ENCODE results near the gene HDAC4. TPM values are rescaled to one million over a fixed set of nuclear protein-coding genes. Genes with fewer than 3 reads are reported as not detected.
"Not testable (repeated sequence)": the region's sequence is repeated elsewhere in the genome, so short reads cannot be mapped to it uniquely, and the experiment has no call there.

HDAC4 gene
- polyA plus RNA-seq, 2 of the 4 experiments (the other 2 are of a cell fraction), result 8.6 to 10.4 TPM

DNA sequence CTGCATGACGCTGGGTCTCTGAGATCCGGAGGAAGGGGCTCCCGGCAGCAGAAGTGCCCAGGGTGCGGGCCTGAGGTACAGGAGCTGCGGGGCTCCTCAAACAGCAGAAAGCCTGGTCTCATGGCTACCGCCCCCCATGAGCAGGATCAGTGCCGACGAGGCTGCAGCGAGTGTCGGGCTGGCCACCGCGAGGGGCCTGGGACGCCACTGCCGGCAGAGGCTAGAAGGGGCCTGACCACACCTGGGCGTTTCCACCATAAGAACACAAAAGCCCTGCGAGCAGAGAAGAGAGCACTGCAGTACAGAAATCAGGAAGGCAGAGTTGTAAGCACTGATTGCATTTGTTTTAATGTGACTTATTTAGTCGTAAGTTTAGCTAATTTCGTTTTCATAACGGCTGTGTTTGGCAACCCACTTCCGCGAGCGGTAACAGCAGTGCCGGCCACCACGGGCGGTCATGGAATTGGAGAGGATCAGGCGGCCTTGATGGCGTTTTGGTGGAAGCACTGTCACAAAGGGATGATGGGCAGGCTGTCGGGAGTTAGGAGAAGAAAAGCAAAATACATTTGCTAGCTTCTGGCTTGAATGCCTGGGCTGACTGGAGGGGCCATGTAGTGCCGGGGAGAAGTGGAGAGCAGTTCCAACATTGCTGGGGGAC is 117.4 kb downstream of the HDAC4 start (continued):
- TF ChIP-seq, protein P1, sequence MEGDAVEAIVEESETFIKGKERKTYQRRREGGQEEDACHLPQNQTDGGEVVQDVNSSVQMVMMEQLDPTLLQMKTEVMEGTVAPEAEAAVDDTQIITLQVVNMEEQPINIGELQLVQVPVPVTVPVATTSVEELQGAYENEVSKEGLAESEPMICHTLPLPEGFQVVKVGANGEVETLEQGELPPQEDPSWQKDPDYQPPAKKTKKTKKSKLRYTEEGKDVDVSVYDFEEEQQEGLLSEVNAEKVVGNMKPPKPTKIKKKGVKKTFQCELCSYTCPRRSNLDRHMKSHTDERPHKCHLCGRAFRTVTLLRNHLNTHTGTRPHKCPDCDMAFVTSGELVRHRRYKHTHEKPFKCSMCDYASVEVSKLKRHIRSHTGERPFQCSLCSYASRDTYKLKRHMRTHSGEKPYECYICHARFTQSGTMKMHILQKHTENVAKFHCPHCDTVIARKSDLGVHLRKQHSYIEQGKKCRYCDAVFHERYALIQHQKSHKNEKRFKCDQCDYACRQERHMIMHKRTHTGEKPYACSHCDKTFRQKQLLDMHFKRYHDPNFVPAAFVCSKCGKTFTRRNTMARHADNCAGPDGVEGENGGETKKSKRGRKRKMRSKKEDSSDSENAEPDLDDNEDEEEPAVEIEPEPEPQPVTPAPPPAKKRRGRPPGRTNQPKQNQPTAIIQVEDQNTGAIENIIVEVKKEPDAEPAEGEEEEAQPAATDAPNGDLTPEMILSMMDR (IDR thresholded peaks at IDR 0.05), result no peak

DNA sequence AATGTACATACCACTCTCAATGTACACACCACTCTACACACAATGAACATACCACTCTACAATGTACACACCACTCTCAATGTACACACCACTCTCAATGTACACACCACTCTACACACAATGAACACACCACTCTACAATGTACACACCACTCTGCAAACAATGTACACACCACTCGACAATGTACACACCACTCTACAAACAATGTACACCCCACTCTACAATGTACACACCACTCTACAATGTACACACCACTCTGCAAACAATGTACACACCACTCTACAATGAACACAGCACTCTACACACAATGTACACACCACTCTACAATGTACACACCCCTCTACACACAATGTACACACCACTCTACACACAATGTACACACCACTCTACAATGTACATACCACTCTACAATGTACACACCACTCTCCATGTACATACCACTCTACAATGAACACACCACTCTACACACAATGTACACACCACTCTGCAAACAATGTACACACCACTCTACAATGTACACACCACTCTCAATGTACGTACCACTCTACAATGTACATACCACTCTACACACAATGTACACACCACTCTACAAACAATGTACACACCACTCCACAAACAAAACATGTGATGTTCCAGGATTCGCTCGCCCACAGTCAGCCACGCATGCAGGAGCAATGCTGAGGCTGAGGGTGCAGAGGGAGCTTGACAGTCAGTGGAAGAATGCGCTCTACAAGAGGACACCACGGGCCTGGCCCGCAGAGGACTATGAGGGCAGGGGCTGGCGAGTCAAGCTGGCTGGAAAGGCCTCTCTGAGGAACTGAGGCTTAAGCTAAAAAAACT is 118.2 kb downstream of the HDAC4 start:
- no peak overlapping the region for H3K4me3 ChIP-seq
- peaks cover 58% of the 10 kb centered on the region for H3K4me1 ChIP-seq
- peak; percentile 79; the same call in 1 of the 2 replicates for TF ChIP-seq KDM1A (IDR thresholded peaks at IDR 0.05; ENCODE audit: low read depth)
- TF ChIP-seq, protein P2, sequence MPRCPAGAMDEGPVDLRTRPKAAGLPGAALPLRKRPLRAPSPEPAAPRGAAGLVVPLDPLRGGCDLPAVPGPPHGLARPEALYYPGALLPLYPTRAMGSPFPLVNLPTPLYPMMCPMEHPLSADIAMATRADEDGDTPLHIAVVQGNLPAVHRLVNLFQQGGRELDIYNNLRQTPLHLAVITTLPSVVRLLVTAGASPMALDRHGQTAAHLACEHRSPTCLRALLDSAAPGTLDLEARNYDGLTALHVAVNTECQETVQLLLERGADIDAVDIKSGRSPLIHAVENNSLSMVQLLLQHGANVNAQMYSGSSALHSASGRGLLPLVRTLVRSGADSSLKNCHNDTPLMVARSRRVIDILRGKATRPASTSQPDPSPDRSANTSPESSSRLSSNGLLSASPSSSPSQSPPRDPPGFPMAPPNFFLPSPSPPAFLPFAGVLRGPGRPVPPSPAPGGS (IDR thresholded peaks at IDR 0.05), result no peak
- no peak overlapping the region for H3K4me2 ChIP-seq
- WGBS (ENCODE audit: missing lambda C conversion rate), result 95% methylated on average over 7 of the region's 9 CpGs
- no peaks in the 10 kb centered on the region for H3K9me3 ChIP-seq
- CTCF ChIA-PET, result interaction anchor here (0.9 kb wide), 1 partner anchor 8 kb away, joined by 3 read pairs; no protein-coding TSS in a partner anchor
- no peak for ATAC-seq
- no peak for DNase-seq (ENCODE audit: low read depth in 1 of 2, low spot score in 1 of 2)
- H3K27ac ChIP-seq, result peak overlapping the region; percentile 37 to 99; a peak in 4 of 6 replicates
- no peak for FAIRE-seq
- POLR2A ChIA-PET, result no interaction called here

DNA sequence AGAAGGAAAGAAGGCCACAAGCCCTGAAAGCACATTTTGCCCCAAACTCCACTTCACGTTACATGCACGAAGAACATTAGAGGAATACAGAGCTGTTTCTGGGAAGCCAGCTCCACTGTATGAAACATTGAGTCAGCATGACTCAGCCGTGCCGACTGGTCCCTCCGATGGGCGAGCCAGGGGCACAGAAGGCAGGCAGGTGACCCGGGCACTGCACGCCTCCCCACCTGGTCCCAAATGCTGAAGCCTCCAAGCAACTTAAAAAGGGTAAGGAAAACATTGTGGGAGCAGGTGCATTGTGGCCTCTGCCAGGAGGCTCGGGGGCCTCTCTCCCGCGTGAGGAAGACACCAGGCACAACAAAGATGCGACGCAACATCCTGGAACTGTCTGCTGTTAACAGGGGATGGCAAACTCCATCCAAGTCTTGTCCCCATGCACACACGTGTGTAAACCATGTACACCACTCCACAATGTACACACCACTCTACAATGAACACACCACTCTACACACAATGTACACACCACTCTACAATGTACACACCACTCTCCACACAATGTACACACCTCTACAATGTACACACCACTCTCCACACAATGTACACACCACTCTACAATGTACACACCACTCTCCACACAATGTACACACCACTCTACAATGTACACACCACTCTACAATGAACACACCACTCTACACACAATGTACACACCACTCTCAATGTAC is 120.4 kb downstream of the HDAC4 start:
- peaks cover 68% of the 10 kb centered on the region for H3K4me1 ChIP-seq
- not testable (repeated sequence) for H3K4me3 ChIP-seq, H3K9me3 ChIP-seq, FAIRE-seq
- DNase-seq (ENCODE audit: low read depth in 1 of 2, low spot score in 1 of 2) (peak; percentile 65 to 81), ATAC-seq (peak; percentile 70 to 76)
- 21% methylated on average over 13 of the region's 14 CpGs for WGBS (ENCODE audit: missing lambda C conversion rate)
- peak overlapping the region; percentile 97 to 99 for H3K27ac ChIP-seq
- ChIA-PET CTCF (interaction anchor here (1.3 kb wide), 1 partner anchor 136 kb away, joined by 4 read pairs; no protein-coding TSS in a partner anchor), POLR2A (interaction anchor here (0.8 kb wide), 1 partner anchor 120 kb away, joined by 6 read pairs; the partner anchor contains the start of gene HDAC4)
- peak overlapping the region; percentile 65 for H3K4me2 ChIP-seq
- TF ChIP-seq, protein P3, sequence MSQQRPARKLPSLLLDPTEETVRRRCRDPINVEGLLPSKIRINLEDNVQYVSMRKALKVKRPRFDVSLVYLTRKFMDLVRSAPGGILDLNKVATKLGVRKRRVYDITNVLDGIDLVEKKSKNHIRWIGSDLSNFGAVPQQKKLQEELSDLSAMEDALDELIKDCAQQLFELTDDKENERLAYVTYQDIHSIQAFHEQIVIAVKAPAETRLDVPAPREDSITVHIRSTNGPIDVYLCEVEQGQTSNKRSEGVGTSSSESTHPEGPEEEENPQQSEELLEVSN (IDR thresholded peaks at IDR 0.05; ENCODE audit: borderline replicate concordance, low read depth), result peak; percentile 58; the same call in 1 of the 2 replicates
- TF ChIP-seq EP300 (IDR thresholded peaks at IDR 0.05) (0 out of 5 replicates have a peak, but pooled peaks of 1 of the 2 experiments have one; percentile 24), HOXB13 (CRISPR knock-in tag; IDR thresholded peaks at IDR 0.05; ENCODE audit: low read depth) (peak; percentile 77), NFE2L2 (conservative IDR thresholded peaks at IDR 0.05; ENCODE audit: low read length) (peak; percentile 73), HOXB5 (CRISPR knock-in tag; IDR thresholded peaks at IDR 0.05) (peak; percentile 52; the same call in 1 of the 2 replicates), FOSL2 (IDR thresholded peaks at IDR 0.05) (peak; percentile 71), FOSL2 (CRISPR knock-in tag; IDR thresholded peaks at IDR 0.05) (peak; percentile 87), KDM1A (IDR thresholded peaks at IDR 0.05; ENCODE audit: low read depth) (peak; percentile 92), MAFK (IDR thresholded peaks at IDR 0.05; ENCODE audit: partially characterized antibody) (peak; percentile 92), JUNB (IDR thresholded peaks at IDR 0.05) (peak; percentile 60)
- TF ChIP-seq, protein P4, sequence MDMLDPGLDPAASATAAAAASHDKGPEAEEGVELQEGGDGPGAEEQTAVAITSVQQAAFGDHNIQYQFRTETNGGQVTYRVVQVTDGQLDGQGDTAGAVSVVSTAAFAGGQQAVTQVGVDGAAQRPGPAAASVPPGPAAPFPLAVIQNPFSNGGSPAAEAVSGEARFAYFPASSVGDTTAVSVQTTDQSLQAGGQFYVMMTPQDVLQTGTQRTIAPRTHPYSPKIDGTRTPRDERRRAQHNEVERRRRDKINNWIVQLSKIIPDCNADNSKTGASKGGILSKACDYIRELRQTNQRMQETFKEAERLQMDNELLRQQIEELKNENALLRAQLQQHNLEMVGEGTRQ (IDR thresholded peaks at IDR 0.05), result 0 out of 2 replicates have a peak, but pooled peaks have one; percentile 20
- TF ChIP-seq, protein P5, sequence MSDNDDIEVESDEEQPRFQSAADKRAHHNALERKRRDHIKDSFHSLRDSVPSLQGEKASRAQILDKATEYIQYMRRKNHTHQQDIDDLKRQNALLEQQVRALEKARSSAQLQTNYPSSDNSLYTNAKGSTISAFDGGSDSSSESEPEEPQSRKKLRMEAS (IDR thresholded peaks at IDR 0.05), result peak; percentile 83

Data from A549 (cell line).